ENCODE data around the gene CRK. TPM values are rescaled to one million over a fixed set of nuclear protein-coding genes. Genes with fewer than 3 reads are reported as not detected.

CRK gene
- total RNA-seq: 71.5 and 79.1 TPM in 2 replicates

DNA sequence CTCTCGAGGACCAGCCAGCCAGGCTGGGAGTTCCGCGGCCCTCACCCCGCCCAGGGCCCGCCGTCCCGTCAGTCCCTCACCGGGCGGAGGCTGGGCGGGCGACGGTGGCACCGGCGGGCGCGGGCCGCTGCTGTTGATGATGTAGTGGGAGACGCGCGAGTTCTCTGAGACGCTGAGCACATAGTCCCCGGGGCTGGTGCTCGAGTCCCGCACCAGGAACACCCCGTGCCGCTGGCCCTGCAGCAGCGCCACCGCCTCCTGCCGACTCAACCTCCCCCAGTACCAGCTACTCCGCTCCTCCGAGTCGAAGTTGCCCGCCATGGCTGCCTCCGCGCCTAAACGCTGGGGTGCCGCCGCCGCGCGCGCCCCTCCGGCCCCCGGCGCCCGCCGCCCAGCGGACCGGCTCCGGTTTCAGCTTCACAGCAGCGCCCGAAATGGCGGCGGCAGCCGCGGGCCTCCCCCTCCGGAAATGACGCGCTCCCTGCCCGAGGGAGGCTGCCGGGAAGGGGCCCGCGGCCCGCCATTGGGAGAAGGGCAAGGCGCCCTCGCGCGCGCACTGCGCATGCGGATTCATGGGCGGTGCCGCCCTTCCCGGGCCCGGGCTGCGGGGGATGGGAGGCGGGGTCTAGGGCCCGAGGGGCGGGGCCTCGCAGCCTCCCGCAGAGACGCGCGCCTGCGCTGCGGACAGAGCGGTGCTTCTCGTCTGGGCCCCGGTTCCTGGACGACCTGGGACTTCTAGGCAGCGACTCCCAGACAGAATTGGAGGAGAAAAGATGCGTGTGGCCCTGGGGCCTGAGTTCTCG lies at the start of gene CRK:
Gene CRK (minus strand): TSS at position 436 of the 803 bp plus-strand sequence. CDS start 115 bp downstream, at position 321.

DNA sequence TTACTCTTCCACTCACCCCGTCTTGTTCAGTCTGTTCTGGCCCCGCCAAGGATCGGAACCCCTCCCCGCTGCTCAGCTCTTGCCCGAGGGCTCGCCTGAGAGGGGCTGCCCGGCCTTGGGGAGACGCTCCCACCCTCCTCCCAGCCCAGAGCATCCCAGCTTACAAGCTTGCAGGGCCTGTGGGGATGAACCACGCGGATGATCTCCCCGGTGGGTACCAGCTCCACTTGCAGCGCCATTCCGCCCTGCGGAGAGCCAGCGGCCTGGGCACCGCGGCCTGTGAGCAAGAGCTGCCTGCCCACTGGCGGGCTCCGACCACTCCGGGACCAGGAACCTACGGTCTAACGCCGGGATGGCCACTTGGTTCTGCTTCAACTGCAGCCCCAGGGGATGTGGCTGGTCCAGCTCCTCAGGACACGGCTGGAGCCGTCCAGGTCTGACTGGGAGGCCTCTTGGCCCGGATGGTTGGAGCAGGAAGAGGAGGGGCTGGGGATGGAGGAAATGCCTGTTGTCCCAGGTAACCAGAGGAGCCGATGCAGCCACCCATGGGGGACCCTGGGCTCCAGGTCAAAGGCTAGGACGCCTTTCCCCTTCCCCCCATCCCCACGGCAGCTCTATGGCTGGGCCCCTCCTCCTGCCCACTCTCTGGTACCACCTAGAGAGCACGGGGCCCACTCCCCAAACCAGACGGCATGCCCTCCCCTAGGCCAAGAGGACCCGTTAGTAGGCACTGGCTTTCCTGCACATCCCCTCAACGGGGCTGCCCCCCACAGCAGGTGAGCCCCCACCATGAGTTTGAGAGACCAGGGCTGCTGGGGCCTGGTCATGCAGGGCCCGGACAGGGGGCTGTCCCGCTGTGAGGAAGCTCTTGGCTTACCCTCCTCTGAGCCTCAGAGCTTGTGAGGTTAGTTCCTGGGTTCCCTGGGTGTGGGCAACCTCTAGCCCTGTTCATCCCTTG lies 36.5 kb upstream of the CRK start, which contains the start of gene MYO1C:
Gene MYO1C (minus strand): TSS at position 438 of the 958 bp plus-strand sequence. CDS start 199 bp downstream, at position 239.

DNA sequence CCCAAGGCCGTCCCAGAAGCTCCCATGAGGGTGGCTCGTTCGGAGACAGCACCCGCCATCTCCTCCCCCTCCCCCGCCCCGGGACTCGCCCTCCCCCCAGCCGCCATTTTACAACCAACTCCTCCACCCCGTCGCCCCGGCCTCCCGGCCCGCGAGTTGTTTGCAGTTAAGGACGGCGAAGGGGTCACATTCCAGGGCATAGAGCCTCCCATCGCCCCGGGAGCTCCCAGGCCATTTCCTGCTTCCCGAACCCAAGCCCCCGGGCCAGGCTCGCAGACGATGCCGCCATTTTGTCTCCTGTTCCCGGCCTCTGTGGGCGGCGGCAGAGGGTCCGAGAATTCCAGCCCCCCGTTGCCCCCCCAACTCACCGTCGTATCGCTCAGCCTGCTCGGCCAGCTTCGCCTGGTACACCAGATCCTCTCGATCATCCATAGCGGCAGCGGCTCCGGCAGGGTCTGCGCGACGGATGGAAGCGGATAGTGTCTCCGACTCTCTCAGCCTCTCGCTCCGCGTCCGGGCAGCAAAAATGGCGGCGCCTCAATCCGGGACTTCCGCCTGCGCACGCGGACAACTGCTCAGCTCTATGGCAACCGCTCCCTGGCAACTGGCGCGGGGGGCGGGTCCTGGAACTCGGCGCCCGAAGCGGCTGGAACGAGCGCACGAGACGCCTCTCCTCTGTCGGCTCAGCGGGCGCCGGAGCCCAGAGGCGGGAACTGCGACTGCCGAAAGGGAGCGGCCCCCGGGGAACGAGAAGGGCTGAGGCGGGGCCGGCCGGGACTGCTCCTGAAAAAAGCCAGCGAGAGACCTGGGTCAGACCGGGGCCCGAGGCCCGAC lies 56.1 kb downstream of the CRK start, which contains the start of gene YWHAE:
Gene YWHAE (minus strand): TSS at position 544 of the 834 bp plus-strand sequence. CDS start 112 bp downstream, at position 432.

Other genes starting within 250 kb of the CRK start
- gene BHLHA9, start 185.8 kb downstream of the CRK start, total RNA-seq: not detected in 2 replicates
- not detected in 2 replicates for gene TRARG1, start 176.6 kb downstream of the CRK start, total RNA-seq
- 424 and 527 TPM in 2 replicates for gene YWHAE, start 56.0 kb downstream of the CRK start, total RNA-seq
- 133 and 134 TPM in 2 replicates for gene MYO1C, start 36.5 kb upstream of the CRK start, total RNA-seq
- gene INPP5K, start 60.4 kb upstream of the CRK start, total RNA-seq: 23.2 and 45.3 TPM in 2 replicates
- 25.3 and 29.5 TPM in 2 replicates for gene PITPNA, start 106.6 kb upstream of the CRK start, total RNA-seq
- gene SLC43A2, start 172.6 kb upstream of the CRK start, total RNA-seq: 11.6 and 26.1 TPM in 2 replicates
- 0.54 and 3.1 TPM in 2 replicates for gene SCARF1, start 189.5 kb upstream of the CRK start, total RNA-seq
- 9.7 and 12.2 TPM in 2 replicates for gene RILP, start 193.6 kb upstream of the CRK start, total RNA-seq
- 90.6 and 116 TPM in 2 replicates for gene PRPF8, start 228.6 kb upstream of the CRK start, total RNA-seq